NCI-H2029 treated with DMSO at 0.1 percent for 48 hours (cell line): ENCODE data around the gene MAGI3.
"Not testable (repeated sequence)": the region's sequence is repeated elsewhere in the genome, so short reads cannot be mapped to it uniquely, and the experiment has no call there.

Experiments
- DNase-seq: peaks from one replicate; lab custom pipeline; 2025; lab: John Stamatoyannopoulos, UW

The MAGI3 gene

GRCh38 chr1:113579256-113580018 is 189.1 kb downstream of the MAGI3 start:
- DNase-seq, result peak; percentile 19

- no peak for DNase-seq
Measured at GRCh38 chr1:113581323-113581722, 191.0 kb downstream of the MAGI3 start.

- DNase-seq, result no peak
Measured at GRCh38 chr1:113582084-113582483, 191.8 kb downstream of the MAGI3 start.

- DNase-seq, result no peak
Measured at GRCh38 chr1:113587475-113587874, 197.2 kb downstream of the MAGI3 start.

- no peak for DNase-seq
Measured at GRCh38 chr1:113592230-113592629, 201.9 kb downstream of the MAGI3 start.

- DNase-seq, result no peak
Measured at GRCh38 chr1:113593550-113594297, 203.4 kb downstream of the MAGI3 start.

- not testable (repeated sequence) for DNase-seq
Measured at GRCh38 chr1:113604466-113604865, 214.2 kb downstream of the MAGI3 start.

- DNase-seq, result no peak
Measured at GRCh38 chr1:113605146-113605545, 214.8 kb downstream of the MAGI3 start.

- no peak for DNase-seq
Measured at GRCh38 chr1:113608399-113608798, 218.1 kb downstream of the MAGI3 start.

GRCh38 chr1:113610372-113610771 is 220.1 kb downstream of the MAGI3 start:
- no peak for DNase-seq

GRCh38 chr1:113615425-113615824 is 225.1 kb downstream of the MAGI3 start:
- DNase-seq, result no peak

- no peak for DNase-seq
Measured at GRCh38 chr1:113616156-113616555, 225.8 kb downstream of the MAGI3 start.

GRCh38 chr1:113617438-113618141 is 227.3 kb downstream of the MAGI3 start:
- DNase-seq, result no peak

- no peak for DNase-seq
Measured at GRCh38 chr1:113628997-113629396, 238.7 kb downstream of the MAGI3 start.

GRCh38 chr1:113630340-113631327 is 240.3 kb downstream of the MAGI3 start:
- no peak for DNase-seq

- no peak for DNase-seq
Measured at GRCh38 chr1:113641396-113641795, 251.1 kb downstream of the MAGI3 start.

GRCh38 chr1:113647164-113647563 is 256.8 kb downstream of the MAGI3 start:
- no peak for DNase-seq

GRCh38 chr1:113648478-113648877 is 258.2 kb downstream of the MAGI3 start:
- no peak for DNase-seq

GRCh38 chr1:113652771-113653170 is 262.5 kb downstream of the MAGI3 start:
- DNase-seq, result no peak

GRCh38 chr1:113653741-113654140 is 263.4 kb downstream of the MAGI3 start:
- DNase-seq, result no peak

- no peak for DNase-seq
Measured at GRCh38 chr1:113654883-113655282, 264.6 kb downstream of the MAGI3 start.

GRCh38 chr1:113657126-113657525 is 266.8 kb downstream of the MAGI3 start:
- no peak for DNase-seq
